Astrocyte of the cerebellum (primary cell): ENCODE data around the gene SMYD3.

Experiments used
- DNase-seq: peaks from one replicate; pipeline ENCODE4 v3.0.0-alpha.2; 2011; ENCODE audit warnings: low read depth
- H3K4me3 ChIP-seq: 2 replicates; pipeline ENCODE4 v1.5.1; 2011; ENCODE audit warnings: mild to moderate bottlenecking, low read depth, low read length, moderate library complexity
- in situ Hi-C: cut with HindIII; loops from 2 replicates; pipeline ENCODE4 v1.10.0; 2017; ENCODE audit warnings: low sequenced_read_pairs
- TF ChIP-seq, protein P1 (sequence below): IDR thresholded peaks from 2 replicates; pipeline ENCODE4 v1.5.1; 2012; ENCODE audit warnings: low read length, low read depth, moderate library complexity, mild to moderate bottlenecking; ENCODE audit errors: missing control alignments

The SMYD3 gene

GRCh38 chr1:245938046-245938435, 569.0 kb downstream of the SMYD3 start:
- no peak for DNase-seq
- TF ChIP-seq, protein P1, sequence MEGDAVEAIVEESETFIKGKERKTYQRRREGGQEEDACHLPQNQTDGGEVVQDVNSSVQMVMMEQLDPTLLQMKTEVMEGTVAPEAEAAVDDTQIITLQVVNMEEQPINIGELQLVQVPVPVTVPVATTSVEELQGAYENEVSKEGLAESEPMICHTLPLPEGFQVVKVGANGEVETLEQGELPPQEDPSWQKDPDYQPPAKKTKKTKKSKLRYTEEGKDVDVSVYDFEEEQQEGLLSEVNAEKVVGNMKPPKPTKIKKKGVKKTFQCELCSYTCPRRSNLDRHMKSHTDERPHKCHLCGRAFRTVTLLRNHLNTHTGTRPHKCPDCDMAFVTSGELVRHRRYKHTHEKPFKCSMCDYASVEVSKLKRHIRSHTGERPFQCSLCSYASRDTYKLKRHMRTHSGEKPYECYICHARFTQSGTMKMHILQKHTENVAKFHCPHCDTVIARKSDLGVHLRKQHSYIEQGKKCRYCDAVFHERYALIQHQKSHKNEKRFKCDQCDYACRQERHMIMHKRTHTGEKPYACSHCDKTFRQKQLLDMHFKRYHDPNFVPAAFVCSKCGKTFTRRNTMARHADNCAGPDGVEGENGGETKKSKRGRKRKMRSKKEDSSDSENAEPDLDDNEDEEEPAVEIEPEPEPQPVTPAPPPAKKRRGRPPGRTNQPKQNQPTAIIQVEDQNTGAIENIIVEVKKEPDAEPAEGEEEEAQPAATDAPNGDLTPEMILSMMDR: no peak
- no peak overlapping the region for H3K4me3 ChIP-seq
- in situ Hi-C loops: no loop called here

GRCh38 chr1:245937316-245938045, 569.6 kb downstream of the SMYD3 start:
- H3K4me3 ChIP-seq: no peak overlapping the region
- in situ Hi-C loops: no loop called here
- TF ChIP-seq, protein P1: no peak
- DNase-seq: no peak

- DNase-seq: no peak
- H3K4me3 ChIP-seq: no peak overlapping the region
- TF ChIP-seq, protein P1: no peak
- in situ Hi-C loops: no loop called here
These were observed 572.7 kb downstream of the SMYD3 start for GRCh38 chr1:245934409-245934808.

DNA sequence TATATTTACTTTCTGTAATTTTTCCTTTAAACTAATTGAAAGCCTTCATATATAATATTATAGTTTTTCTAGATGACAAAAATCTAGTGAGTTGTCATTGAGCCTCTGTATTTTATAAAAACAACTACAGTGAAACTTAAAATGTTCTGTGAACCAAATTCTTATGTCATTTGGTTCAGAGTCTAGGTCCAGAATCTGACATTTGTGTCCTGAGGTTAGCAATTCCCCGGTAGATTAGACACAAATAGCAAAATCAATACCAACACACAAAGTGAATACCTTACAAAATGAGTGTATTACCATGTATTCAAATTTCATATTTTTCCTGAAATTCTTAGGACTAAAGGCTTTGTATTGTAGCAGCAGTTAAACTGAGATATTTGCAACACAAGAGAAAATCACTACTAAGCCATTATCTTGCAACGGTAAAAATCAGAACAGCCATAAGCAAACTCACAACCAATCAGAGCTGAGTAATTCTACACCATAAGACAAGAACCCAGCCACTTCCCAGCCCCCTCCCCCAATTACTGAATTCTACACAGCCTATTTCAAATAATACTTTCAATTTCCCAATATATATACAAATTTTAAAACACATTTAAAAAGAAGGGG, 573.5 kb downstream of the SMYD3 start:
- in situ Hi-C loops: no loop called here
- no peak for DNase-seq
- no peak overlapping the region for H3K4me3 ChIP-seq
- TF ChIP-seq, protein P1: no peak

GRCh38 chr1:245932302-245932972, 574.6 kb downstream of the SMYD3 start:
- in situ Hi-C loops: no loop called here
- no peak overlapping the region for H3K4me3 ChIP-seq
- TF ChIP-seq, protein P1: no peak
- no peak for DNase-seq

GRCh38 chr1:245931450-245931849, 575.6 kb downstream of the SMYD3 start:
- TF ChIP-seq, protein P1: no peak
- no peak overlapping the region for H3K4me3 ChIP-seq
- in situ Hi-C loops: no loop called here
- no peak for DNase-seq
